HL-60 (cell line): ENCODE results near the gene SHROOM4.

Experiments used
- DNase-seq, 2 experiments: peaks; one replicate each; pipeline ENCODE4 v3.0.0-alpha.2; 2010 to 2020; ENCODE audit warnings: low read depth in 1 of 2, low spot score in 1 of 2
- H3K27ac ChIP-seq: fragments of 250-450 bp; sonication (Bioruptor Pico); replicated peaks from 2 replicates; pipeline ENCODE4 v1.5.1; 2020; ENCODE audit warnings: mild to moderate bottlenecking, moderate library complexity
- H3K27me3 ChIP-seq: fragments of 250-450 bp; sonication (Bioruptor Pico); 2 replicates; pipeline ENCODE4 v1.5.1; 2021; ENCODE audit warnings: mild to moderate bottlenecking, moderate library complexity; ENCODE audit not compliant: insufficient read depth, poor library complexity, severe bottlenecking
- H3K4me3 ChIP-seq: replicated peaks from 2 replicates; pipeline ENCODE4 v1.5.1; 2011; ENCODE audit warnings: mild to moderate bottlenecking, control low read depth, low read length; ENCODE audit not compliant: insufficient read depth
- CTCF ChIP-seq: IDR thresholded peaks from one replicate; pipeline ENCODE4 v1.5.1; 2011; ENCODE audit warnings: low read length, control low read depth, inconsistent platforms; ENCODE audit not compliant: insufficient read depth
- GABPA ChIP-seq: IDR thresholded peaks from 2 replicates; pipeline ENCODE4 v1.6.1; 2012; ENCODE audit warnings: low read depth
- POLR2AphosphoS5 ChIP-seq: IDR thresholded peaks from 2 replicates; pipeline ENCODE4 v1.6.1; 2012; ENCODE audit warnings: low read depth
- REST ChIP-seq: IDR thresholded peaks from 2 replicates; pipeline ENCODE4 v1.6.1; 2012; ENCODE audit warnings: low read depth; ENCODE audit not compliant: insufficient replicate concordance
- SPI1 ChIP-seq: IDR thresholded peaks from 2 replicates; pipeline ENCODE4 v1.6.1; 2012; ENCODE audit warnings: low read depth, mild to moderate bottlenecking, borderline replicate concordance

SHROOM4 gene

GRCh38 chrX:50684871-50685270 is 129.1 kb downstream of the SHROOM4 start:
- H3K4me3 ChIP-seq, result no peak overlapping the region
- DNase-seq, result no peak
- H3K27me3 ChIP-seq, result no peaks in the 10 kb centered on the region
- no peak overlapping the region for H3K27ac ChIP-seq
- no peak for TF ChIP-seq POLR2AphosphoS5
- no peak for TF ChIP-seq REST
- TF ChIP-seq GABPA, result no peak

- DNase-seq, result no peak
- peaks cover 3% of the 10 kb centered on the region for H3K27me3 ChIP-seq
- H3K4me3 ChIP-seq, result no peak overlapping the region
- TF ChIP-seq REST (no peak), CTCF (no peak), POLR2AphosphoS5 (no peak), GABPA (no peak), SPI1 (no peak)
- no peak overlapping the region for H3K27ac ChIP-seq
These were observed 133.0 kb downstream of the SHROOM4 start for GRCh38 chrX:50680990-50681389.

GRCh38 chrX:50677789-50678188 is 136.2 kb downstream of the SHROOM4 start:
- no peak overlapping the region for H3K27ac ChIP-seq
- TF ChIP-seq SPI1 (no peak), GABPA (no peak), CTCF (no peak), POLR2AphosphoS5 (no peak), REST (no peak)
- DNase-seq, result no peak
- H3K4me3 ChIP-seq, result no peak overlapping the region
- H3K27me3 ChIP-seq, result peaks cover 3% of the 10 kb centered on the region

GRCh38 chrX:50671661-50672060 is 142.3 kb downstream of the SHROOM4 start:
- H3K4me3 ChIP-seq, result no peak overlapping the region
- peaks cover 3% of the 10 kb centered on the region for H3K27me3 ChIP-seq
- no peak overlapping the region for H3K27ac ChIP-seq
- TF ChIP-seq CTCF (no peak), REST (no peak)
- DNase-seq, result no peak
